A549 (cell line): Measurements from ENCODE around the gene GTF2H2C. TPM values are rescaled to one million over a fixed set of nuclear protein-coding genes. Genes with fewer than 3 reads are reported as not detected.

ENCODE experiments used
- ATAC-seq, 2 experiments: fragments of 200-7000 bp in 1 of 2; fragments of >200 bp in 1 of 2; cut with Nextera tagmentation in 1 of 2; cut with Tn5 transposase in 1 of 2; 3 replicates each; pipeline versions ENCODE4 v1.8.0 to v1.9.1; 2018 to 2020; ENCODE audit warnings: mild to moderate bottlenecking in 1 of 2, moderate library complexity in 1 of 2
- CTCF ChIA-PET: fragments of 300-600 bp; sonication (Branson Sonifier 250); formaldehyde crosslinking; extraction: SDS; loops from one replicate; lab custom pipeline; 2021; ENCODE audit warnings: antibody characterized with exemption, inconsistent platforms; lab: Yijun Ruan, JAX
- POLR2A ChIA-PET: fragments of 350-600 bp; formaldehyde crosslinking; extraction: SDS; loops from one replicate; lab custom pipeline; 2021; ENCODE audit warnings: antibody characterized with exemption, inconsistent platforms; lab: Yijun Ruan, JAX
- DNase-seq, 2 experiments: peaks; one replicate each; pipeline versions ENCODE4 v3.0.0 to v3.0.0-alpha.2; 2011 to 2016; ENCODE audit warnings: low read depth in 1 of 2, low spot score in 1 of 2
- FAIRE-seq: peaks from 2 replicates; lab custom pipeline; 2011; peaks lifted over from hg19 to GRCh38; lab: Jason Lieb, UNC
- H3K27ac ChIP-seq, 2 experiments: fragments of >200 bp; sonication (Bioruptor Twin); formaldehyde crosslinking; 3 replicates each; pipeline ENCODE4 v1.5.1; 2016 to 2017
- H3K4me1 ChIP-seq: fragments of >200 bp; sonication (Bioruptor Twin); formaldehyde crosslinking; 3 replicates; pipeline ENCODE4 v1.6.1; 2016
- H3K4me2 ChIP-seq: fragments of >200 bp; sonication (Bioruptor Twin); formaldehyde crosslinking; 3 replicates; pipeline ENCODE4 v1.6.1; 2016
- H3K4me3 ChIP-seq: fragments of >200 bp; sonication (Bioruptor Twin); formaldehyde crosslinking; 3 replicates; pipeline ENCODE4 v1.5.1; 2016
- H3K9me3 ChIP-seq: fragments of >200 bp; sonication (Bioruptor Twin); formaldehyde crosslinking; 3 replicates; pipeline ENCODE4 v1.6.1; 2016
- BHLHE40 ChIP-seq: IDR thresholded peaks from 2 replicates; pipeline ENCODE4 v1.6.1; 2012; ENCODE audit warnings: low read depth, low read length, inconsistent platforms
- CBX2 ChIP-seq: fragments of 200-600 bp; sonication (generic); IDR thresholded peaks from 2 replicates; pipeline ENCODE4 v1.6.1; 2016; ENCODE audit warnings: low read depth, mild to moderate bottlenecking, borderline replicate concordance
- CBX8 ChIP-seq: fragments of 200-600 bp; sonication (generic); IDR thresholded peaks from 2 replicates; pipeline ENCODE4 v1.6.1; 2016
- CHD2 ChIP-seq: fragments of 150-350 bp; IDR thresholded peaks from 2 replicates; pipeline ENCODE4 v1.6.1; 2014; ENCODE audit warnings: low read length; ENCODE audit not compliant: partially characterized antibody
- EHMT2 ChIP-seq: fragments of 200-600 bp; sonication (generic); IDR thresholded peaks from 2 replicates; pipeline ENCODE4 v1.6.1; 2016; ENCODE audit warnings: antibody characterized with exemption, low read depth, mild to moderate bottlenecking, moderate library complexity
- FOSL2 ChIP-seq, 2 experiments: fragments of 450-650 bp in 1 of 2; fragments of >200 bp in 1 of 2; sonication (Bioruptor Twin) in 1 of 2; formaldehyde crosslinking; IDR thresholded peaks; 2 replicates each; pipeline versions ENCODE4 v1.5.0 to v1.6.1; 2016 to 2020; ENCODE audit warnings: mild to moderate bottlenecking in 1 of 2, moderate library complexity in 1 of 2
- GATA3 ChIP-seq: IDR thresholded peaks from 2 replicates; pipeline ENCODE4 v1.6.1; 2012; ENCODE audit warnings: borderline replicate concordance
- HEYL ChIP-seq: fragments of 250-450 bp; sonication (Bioruptor Pico); IDR thresholded peaks from 2 replicates; pipeline ENCODE4 v1.8.0; 2021; ENCODE audit warnings: mild to moderate bottlenecking, moderate library complexity
- HOXB5 ChIP-seq: fragments of 250-450 bp; sonication (Bioruptor Pico); IDR thresholded peaks from 2 replicates; pipeline ENCODE4 v1.5.0; 2020; ENCODE audit warnings: mild to moderate bottlenecking, moderate library complexity
- JUN ChIP-seq, 2 experiments: fragments of >200 bp; sonication (Bioruptor Twin); formaldehyde crosslinking; IDR thresholded peaks; 2 replicates in 1 of 2; 3 replicates in 1 of 2; pipeline ENCODE4 v1.6.1; 2016 to 2017
- JUNB ChIP-seq: fragments of >200 bp; sonication (Bioruptor Twin); formaldehyde crosslinking; IDR thresholded peaks from 2 replicates; pipeline ENCODE4 v1.6.1; 2016
- KDM1A ChIP-seq: fragments of 200-600 bp; sonication (generic); IDR thresholded peaks from 2 replicates; pipeline ENCODE4 v1.6.1; 2016; ENCODE audit warnings: low read depth, mild to moderate bottlenecking
- MAZ ChIP-seq: fragments of 150-350 bp; IDR thresholded peaks from 2 replicates; pipeline ENCODE4 v1.6.1; 2014; ENCODE audit warnings: antibody characterized with exemption, low read depth, low read length, borderline replicate concordance
- MYC ChIP-seq: IDR thresholded peaks from 2 replicates; pipeline ENCODE4 v1.6.1; 2012; ENCODE audit warnings: mild to moderate bottlenecking, inconsistent platforms, low read length, improper control_type of control experiment, borderline replicate concordance
- NPAS2 ChIP-seq: fragments of 250-450 bp; sonication (Bioruptor Pico); IDR thresholded peaks from 2 replicates; pipeline ENCODE4 v1.8.0; 2022; ENCODE audit warnings: mild to moderate bottlenecking, moderate library complexity, borderline replicate concordance
- NR3C1 ChIP-seq: fragments of >200 bp; sonication (Bioruptor Twin); formaldehyde crosslinking; IDR thresholded peaks from 3 replicates; pipeline ENCODE4 v1.6.1; 2017
- RAD21 ChIP-seq, 2 experiments: fragments of >200 bp in 1 of 2; sonication (Bioruptor Twin) in 1 of 2; formaldehyde crosslinking in 1 of 2; IDR thresholded peaks in 1 of 2; conservative IDR thresholded peaks in 1 of 2; 2 replicates in 1 of 2; 3 replicates in 1 of 2; pipeline ENCODE4 v1.6.1; 2012 to 2018; ENCODE audit warnings: inconsistent platforms in 1 of 2
- RFX5 ChIP-seq: fragments of 450-650 bp; IDR thresholded peaks from 2 replicates; pipeline ENCODE4 v1.7.1; 2014; ENCODE audit warnings: antibody characterized with exemption, mild to moderate bottlenecking, moderate library complexity
- RNF2 ChIP-seq: fragments of 200-600 bp; sonication (generic); IDR thresholded peaks from 2 replicates; pipeline ENCODE4 v1.6.1; 2016; ENCODE audit warnings: low read depth, mild to moderate bottlenecking, antibody characterized with exemption, moderate library complexity, borderline replicate concordance
- SMC3 ChIP-seq: fragments of >200 bp; sonication (Bioruptor Twin); formaldehyde crosslinking; IDR thresholded peaks from 3 replicates; pipeline ENCODE4 v1.6.1; 2018; ENCODE audit warnings: inconsistent platforms
- ZSCAN20 ChIP-seq: fragments of 250-450 bp; sonication (Bioruptor Pico); IDR thresholded peaks from 2 replicates; pipeline ENCODE4 v1.8.0; 2022; ENCODE audit warnings: mild to moderate bottlenecking, moderate library complexity
- WGBS: methylation state at CpG from one replicate; pipeline ENCODE4 v1.1.6; 2017; ENCODE audit errors: missing lambda C conversion rate; 5-methylcytosine and 5-hydroxymethylcytosine counted together
- polyA plus RNA-seq, 4 experiments: library from polyadenylated mRNA; depleted of rRNA in 3 of 4; stranded (reverse); fragments of >200 nt; fragmentation: RNase III in 1 of 4; extraction: RNeasy Plus Mini Kit Qiagen cat#74134 plus additional on column Dnase treatment in 1 of 4; gene quantifications; 2 replicates in 3 of 4; 3 replicates in 1 of 4; pipeline ENCODE4 v1.2.3, GENCODE V29; 2011 to 2017
- TF ChIP-seq, protein P1 (sequence below): IDR thresholded peaks from 2 replicates; pipeline ENCODE4 v1.6.1; 2012
- TF ChIP-seq, protein P2 (sequence below): fragments of 200-600 bp; sonication (generic); IDR thresholded peaks from 2 replicates; pipeline ENCODE4 v1.6.1; 2016; ENCODE audit warnings: antibody characterized with exemption, mild to moderate bottlenecking, moderate library complexity
- TF ChIP-seq, protein P3 (sequence below): fragments of >200 bp; sonication (Bioruptor Twin); formaldehyde crosslinking; IDR thresholded peaks from 2 replicates; pipeline ENCODE4 v1.6.1; 2016

Gene GTF2H2C
- polyA plus RNA-seq, 2 of the 4 experiments (the other 2 are of a cell fraction): 46.8 to 62.6 TPM

DNA sequence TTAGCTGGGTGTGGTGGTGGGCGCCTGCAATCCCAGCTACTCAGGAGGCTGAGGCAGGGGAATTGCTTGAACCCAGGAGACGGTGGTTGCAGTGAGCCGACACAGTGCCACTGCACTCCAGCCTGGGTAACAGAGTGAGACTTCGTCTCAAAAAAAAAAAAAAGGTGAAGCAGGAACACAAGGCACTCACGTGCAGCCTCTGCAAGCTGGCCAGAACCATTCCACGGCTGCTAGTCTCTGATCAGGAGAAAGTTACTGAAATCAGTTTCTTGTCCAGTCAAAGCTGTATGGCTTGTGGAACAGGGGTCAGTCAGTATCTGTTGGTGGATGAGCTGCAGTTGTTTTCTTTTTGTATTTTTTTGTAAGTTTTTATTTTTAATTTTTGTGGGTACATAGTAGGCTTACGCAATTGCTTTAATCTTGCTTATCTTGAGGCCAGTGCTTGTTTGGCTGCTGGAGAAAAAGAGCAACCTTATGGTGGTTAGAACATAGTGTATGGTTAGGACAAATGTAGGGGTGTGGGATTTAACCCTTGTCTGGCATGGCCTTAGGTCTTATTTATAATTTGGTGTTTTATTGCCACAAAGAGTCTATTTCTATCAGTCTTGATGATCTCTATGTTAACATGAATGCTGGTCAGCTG is 32.7 kb upstream of the GTF2H2C start:
- FAIRE-seq (no peak), DNase-seq (no peak), ATAC-seq (no peak)
- Histone ChIP-seq H3K4me2 (no peak overlapping the region), H3K27ac (no peak overlapping the region), H3K4me1 (no peaks in the 10 kb centered on the region), H3K4me3 (no peak overlapping the region), H3K9me3 (no peaks in the 10 kb centered on the region)
- TF ChIP-seq RAD21 (conservative IDR thresholded peaks at IDR 0.05 in 1 of 2, IDR thresholded peaks at IDR 0.05 in 1 of 2) (no peak), FOSL2 (IDR thresholded peaks at IDR 0.05) (no peak), FOSL2 (CRISPR knock-in tag; IDR thresholded peaks at IDR 0.05) (no peak), NPAS2 (no peak), CBX8 (no peak), EHMT2 (no peak), CHD2 (no peak), SMC3 (no peak), BHLHE40 (no peak), ZSCAN20 (CRISPR knock-in tag) (no peak), HOXB5 (CRISPR knock-in tag) (no peak), RFX5 (no peak), MYC (no peak), MAZ (no peak), NR3C1 (no peak)
- TF ChIP-seq, protein P1, sequence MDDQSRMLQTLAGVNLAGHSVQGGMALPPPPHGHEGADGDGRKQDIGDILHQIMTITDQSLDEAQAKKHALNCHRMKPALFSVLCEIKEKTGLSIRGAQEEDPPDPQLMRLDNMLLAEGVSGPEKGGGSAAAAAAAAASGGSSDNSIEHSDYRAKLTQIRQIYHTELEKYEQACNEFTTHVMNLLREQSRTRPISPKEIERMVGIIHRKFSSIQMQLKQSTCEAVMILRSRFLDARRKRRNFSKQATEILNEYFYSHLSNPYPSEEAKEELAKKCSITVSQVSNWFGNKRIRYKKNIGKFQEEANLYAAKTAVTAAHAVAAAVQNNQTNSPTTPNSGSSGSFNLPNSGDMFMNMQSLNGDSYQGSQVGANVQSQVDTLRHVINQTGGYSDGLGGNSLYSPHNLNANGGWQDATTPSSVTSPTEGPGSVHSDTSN: no peak
- TF ChIP-seq, protein P2, sequence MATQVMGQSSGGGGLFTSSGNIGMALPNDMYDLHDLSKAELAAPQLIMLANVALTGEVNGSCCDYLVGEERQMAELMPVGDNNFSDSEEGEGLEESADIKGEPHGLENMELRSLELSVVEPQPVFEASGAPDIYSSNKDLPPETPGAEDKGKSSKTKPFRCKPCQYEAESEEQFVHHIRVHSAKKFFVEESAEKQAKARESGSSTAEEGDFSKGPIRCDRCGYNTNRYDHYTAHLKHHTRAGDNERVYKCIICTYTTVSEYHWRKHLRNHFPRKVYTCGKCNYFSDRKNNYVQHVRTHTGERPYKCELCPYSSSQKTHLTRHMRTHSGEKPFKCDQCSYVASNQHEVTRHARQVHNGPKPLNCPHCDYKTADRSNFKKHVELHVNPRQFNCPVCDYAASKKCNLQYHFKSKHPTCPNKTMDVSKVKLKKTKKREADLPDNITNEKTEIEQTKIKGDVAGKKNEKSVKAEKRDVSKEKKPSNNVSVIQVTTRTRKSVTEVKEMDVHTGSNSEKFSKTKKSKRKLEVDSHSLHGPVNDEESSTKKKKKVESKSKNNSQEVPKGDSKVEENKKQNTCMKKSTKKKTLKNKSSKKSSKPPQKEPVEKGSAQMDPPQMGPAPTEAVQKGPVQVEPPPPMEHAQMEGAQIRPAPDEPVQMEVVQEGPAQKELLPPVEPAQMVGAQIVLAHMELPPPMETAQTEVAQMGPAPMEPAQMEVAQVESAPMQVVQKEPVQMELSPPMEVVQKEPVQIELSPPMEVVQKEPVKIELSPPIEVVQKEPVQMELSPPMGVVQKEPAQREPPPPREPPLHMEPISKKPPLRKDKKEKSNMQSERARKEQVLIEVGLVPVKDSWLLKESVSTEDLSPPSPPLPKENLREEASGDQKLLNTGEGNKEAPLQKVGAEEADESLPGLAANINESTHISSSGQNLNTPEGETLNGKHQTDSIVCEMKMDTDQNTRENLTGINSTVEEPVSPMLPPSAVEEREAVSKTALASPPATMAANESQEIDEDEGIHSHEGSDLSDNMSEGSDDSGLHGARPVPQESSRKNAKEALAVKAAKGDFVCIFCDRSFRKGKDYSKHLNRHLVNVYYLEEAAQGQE: no peak
- POLR2A ChIA-PET: no interaction called here
- 91% methylated on average over 7 of the region's 7 CpGs for WGBS
- CTCF ChIA-PET: no interaction called here

DNA sequence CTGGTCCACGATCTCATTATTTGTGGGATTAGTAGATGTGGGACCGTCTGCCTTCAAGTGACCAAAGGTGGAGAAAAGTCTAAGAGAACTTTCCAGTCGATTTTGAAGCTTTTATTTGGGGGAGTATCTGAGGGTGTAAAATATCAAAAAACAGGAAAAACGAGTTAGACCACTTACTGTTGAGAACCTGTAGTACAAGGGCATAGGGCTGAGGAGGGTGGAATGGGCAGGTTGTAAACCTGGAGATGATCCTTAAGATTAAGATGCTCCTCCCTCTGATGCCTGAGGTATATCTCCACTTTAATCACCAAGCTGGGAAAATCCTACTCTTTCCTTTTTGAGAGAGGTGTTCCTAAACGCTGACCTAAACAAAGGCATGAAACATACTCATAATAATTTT is 32.0 kb upstream of the GTF2H2C start:
- 61% methylated on average over 5 of the region's 5 CpGs for WGBS

DNA sequence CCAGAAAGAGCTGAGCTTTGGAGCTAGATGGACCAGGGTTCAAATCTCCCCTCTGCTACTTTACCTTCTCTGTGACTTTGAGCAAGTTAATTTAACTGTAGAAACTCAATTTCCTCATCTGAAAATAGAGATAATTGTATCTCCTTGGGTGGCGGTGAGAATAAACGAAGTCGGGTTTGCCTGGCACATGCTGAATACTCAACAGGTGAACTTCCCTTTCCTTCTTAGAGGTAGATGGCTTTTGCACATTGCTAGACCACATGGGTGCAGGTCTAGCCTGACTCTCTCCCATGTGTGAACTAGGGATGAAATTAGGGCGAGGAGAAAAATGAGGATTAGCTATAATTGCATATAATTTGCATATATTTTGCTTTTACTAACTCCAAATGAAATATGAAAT is 31.4 kb upstream of the GTF2H2C start:
- no peak overlapping the region for H3K4me3 ChIP-seq
- ATAC-seq (no peak), FAIRE-seq (no peak), DNase-seq (no peak)
- TF ChIP-seq MAZ (no peak), KDM1A (no peak), GATA3 (no peak), CBX8 (no peak), CBX2 (no peak), HEYL (CRISPR knock-in tag) (no peak), HOXB5 (CRISPR knock-in tag) (no peak)
- TF ChIP-seq, protein P3, sequence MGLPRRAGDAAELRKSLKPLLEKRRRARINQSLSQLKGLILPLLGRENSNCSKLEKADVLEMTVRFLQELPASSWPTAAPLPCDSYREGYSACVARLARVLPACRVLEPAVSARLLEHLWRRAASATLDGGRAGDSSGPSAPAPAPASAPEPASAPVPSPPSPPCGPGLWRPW: no peak
- H3K4me1 ChIP-seq: no peaks in the 10 kb centered on the region
- no peaks in the 10 kb centered on the region for H3K9me3 ChIP-seq
- ChIA-PET CTCF (interaction anchor here (1.8 kb wide), 1 partner anchor 435 kb away, joined by 4 read pairs; no protein-coding TSS in a partner anchor), POLR2A (no interaction called here)
- WGBS: 78% methylated on average over 4 of the region's 4 CpGs
- no peak overlapping the region for H3K27ac ChIP-seq
- no peak overlapping the region for H3K4me2 ChIP-seq

More for the DNA sequence above, 32.0 kb upstream of the GTF2H2C start:
- no peak for FAIRE-seq
- ChIA-PET CTCF (interaction anchor here (1.8 kb wide), 1 partner anchor 435 kb away, joined by 4 read pairs; no protein-coding TSS in a partner anchor), POLR2A (no interaction called here)
- DNase-seq: no peak
- Histone ChIP-seq H3K4me3 (no peak overlapping the region), H3K9me3 (no peaks in the 10 kb centered on the region), H3K27ac (no peak overlapping the region), H3K4me1 (no peaks in the 10 kb centered on the region), H3K4me2 (no peak overlapping the region)
- TF ChIP-seq JUNB (no peak), JUN (IDR thresholded peaks at IDR 0.05) (no peak), CHD2 (no peak), RNF2 (no peak)
- ATAC-seq: no peak
